GM21526 (cell line): ENCODE measurements around the gene PBX1.

Experiments used
- ATAC-seq: cut with Tn5 transposase; IDR thresholded peaks from one replicate; pipeline ENCODE4 v1.9.1; 2021; ENCODE audit warnings: moderate library complexity; ENCODE audit not compliant: unreplicated experiment, low FRiP score

Gene PBX1

DNA sequence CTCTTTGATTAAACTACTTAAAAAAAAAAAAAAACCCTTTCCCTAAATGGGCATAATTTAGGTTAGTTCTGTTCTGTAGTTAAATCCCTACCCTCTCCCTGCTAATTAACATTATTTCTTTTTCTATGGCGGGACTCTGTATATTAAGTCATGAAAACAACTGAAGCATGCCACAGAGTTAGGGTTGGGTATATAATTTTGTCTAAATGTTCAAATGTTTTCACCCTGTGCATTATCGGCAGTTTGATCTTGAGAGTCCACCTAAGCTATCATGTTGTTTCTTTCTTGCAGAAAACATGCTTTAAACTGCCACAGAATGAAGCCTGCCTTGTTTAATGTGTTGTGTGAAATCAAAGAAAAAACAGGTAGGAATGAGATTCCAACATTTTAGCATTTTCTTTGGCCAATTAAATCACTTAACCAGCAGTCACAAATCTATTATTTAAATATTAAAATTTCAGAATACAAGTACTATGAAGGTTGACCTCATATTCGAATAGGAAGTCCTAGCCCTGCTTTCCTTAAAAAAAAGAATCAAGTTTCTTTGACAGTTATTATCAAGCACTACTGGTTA, 4.0 kb downstream of the PBX1 start:
- no peak for ATAC-seq

DNA sequence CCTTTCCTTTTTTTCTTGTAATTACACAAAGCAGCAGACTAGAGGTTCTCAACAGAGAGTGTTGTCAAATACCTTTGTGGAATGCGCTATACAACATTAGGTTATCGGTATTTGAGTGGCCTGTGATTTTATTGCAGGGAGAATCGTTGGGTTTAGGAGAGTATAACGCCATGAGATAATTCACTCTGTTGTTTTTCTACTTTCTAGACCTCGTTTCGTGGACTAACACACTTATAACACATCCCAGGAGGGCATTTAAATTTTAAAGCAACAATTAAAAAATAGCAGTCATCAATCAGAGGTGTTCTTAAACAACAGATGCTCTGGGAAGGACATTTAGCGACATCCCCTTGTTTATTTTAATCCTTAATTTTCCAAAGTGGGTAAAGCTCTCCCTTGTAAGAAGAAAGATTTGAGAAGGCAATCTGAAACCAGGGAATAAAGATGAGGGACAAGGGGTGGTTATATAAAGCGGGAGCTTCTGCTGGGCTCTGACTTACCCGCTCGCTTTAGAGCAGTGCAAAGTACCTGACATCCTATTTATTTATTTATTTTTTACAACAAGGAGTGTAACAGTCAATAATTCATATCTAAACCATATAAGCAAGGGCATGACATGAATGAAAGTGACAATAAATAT, 4.9 kb downstream of the PBX1 start:
- ATAC-seq = no peak

DNA sequence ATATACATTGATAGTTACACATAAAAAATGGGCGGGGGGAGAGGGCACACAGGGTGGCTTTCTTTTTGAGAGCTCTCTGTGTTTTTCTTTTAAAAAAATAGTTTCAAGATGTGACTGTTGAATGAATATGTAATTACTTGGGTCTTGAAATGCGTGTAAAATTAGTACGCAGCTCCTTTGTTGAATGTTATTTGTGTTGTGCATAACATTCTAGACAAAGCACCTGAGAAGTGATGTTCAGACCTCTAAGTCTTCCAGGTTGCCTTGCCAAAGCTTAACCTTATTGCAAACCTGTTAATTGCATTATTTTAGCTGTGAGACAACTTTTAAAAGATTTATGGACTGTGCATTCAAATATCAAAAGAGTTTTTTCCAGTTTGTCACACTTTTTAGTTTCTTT, 5.4 kb downstream of the PBX1 start:
- ATAC-seq = no peak

GRCh38 chr1:164565357-164565756, 6.4 kb downstream of the PBX1 start:
- ATAC-seq = no peak

DNA sequence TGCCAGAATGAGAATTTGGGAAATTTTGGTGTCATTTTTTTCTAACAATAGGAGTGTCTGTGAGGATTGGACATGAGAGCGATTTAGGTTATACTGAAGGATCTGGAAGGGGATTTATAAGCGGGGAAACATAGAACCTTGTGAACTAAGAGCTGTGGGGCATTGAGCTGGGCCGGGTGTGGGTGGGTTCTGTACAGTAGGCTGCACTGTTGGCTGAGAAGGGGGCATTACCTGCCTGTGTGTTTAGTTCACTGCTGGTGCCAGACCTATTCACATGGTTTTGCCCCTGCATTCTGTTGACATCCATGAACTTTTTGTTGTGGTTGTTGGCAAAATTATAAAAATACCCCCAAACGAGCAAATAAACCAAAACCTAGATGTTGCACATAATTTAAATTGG, 8.8 kb downstream of the PBX1 start:
- ATAC-seq = no peak

- no peak for ATAC-seq
These were observed 10.3 kb downstream of the PBX1 start for GRCh38 chr1:164569241-164569640.

GRCh38 chr1:164569866-164570265, 10.9 kb downstream of the PBX1 start:
- ATAC-seq = no peak

GRCh38 chr1:164571333-164571732, 12.3 kb downstream of the PBX1 start:
- ATAC-seq = no peak

- ATAC-seq = no peak
These were observed 16.4 kb downstream of the PBX1 start for GRCh38 chr1:164575356-164575886.

- ATAC-seq = no peak
These were observed 17.6 kb downstream of the PBX1 start for GRCh38 chr1:164576291-164577271.

- no peak for ATAC-seq
These were observed 18.3 kb downstream of the PBX1 start for GRCh38 chr1:164577291-164577690.

GRCh38 chr1:164578479-164579200, 19.7 kb downstream of the PBX1 start:
- no peak for ATAC-seq

DNA sequence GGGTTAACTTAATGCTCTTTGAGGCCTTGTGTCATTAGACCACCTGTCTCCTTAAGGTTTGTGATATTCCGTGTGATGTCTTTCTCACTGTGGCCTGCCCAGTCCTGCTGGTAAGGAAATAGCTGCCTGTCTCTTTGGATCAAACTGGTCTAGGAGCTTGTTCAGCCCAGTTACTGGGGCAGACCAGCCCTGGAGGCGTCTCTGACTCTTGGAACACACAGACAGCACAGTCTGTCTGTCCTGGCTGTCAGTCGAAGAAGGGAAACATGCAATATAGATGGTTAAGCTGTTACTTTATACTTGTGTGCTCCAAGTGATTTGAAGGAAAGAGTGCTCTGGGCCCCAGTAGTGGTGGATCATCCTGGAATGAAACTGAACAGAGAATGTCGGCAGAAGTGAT, 20.4 kb downstream of the PBX1 start:
- no peak for ATAC-seq

DNA sequence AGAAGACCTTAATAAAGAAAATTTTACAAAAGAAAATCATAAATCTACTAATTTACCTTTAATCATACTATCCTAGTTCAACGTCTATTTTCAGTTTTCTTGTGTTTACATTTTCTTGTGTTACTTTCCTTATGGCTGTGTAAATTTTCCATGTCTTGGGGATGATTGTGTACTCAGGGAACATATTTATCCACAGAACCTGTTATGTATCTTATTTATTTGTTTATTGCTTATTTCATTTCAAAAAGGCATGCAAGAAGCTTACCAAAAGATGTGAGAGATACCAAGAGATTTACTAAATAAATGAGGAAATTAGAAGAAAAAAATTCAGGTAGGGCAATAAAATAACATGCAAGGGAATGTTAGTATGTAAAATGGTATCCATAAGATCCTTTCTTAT, 22.8 kb downstream of the PBX1 start:
- no peak for ATAC-seq

DNA sequence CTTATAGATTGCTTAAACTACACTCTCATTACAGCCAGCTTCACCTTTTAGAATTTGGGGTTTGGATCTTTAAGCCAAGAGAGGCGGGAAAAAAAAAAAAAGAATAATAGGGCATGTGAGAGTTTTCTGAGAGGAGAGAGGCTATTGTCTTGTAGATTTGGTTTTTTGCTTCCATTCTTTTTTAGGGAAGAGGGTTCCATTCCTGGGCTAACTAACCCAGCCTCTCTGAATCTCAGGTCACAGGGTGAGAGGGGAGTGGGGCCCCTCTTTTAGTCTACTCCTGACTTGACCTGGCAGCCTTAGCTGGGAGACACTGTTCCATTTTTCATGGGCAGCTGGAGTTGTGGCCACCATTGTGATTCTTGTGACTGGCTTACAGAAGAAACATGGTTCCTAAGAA, 24.2 kb downstream of the PBX1 start:
- no peak for ATAC-seq

DNA sequence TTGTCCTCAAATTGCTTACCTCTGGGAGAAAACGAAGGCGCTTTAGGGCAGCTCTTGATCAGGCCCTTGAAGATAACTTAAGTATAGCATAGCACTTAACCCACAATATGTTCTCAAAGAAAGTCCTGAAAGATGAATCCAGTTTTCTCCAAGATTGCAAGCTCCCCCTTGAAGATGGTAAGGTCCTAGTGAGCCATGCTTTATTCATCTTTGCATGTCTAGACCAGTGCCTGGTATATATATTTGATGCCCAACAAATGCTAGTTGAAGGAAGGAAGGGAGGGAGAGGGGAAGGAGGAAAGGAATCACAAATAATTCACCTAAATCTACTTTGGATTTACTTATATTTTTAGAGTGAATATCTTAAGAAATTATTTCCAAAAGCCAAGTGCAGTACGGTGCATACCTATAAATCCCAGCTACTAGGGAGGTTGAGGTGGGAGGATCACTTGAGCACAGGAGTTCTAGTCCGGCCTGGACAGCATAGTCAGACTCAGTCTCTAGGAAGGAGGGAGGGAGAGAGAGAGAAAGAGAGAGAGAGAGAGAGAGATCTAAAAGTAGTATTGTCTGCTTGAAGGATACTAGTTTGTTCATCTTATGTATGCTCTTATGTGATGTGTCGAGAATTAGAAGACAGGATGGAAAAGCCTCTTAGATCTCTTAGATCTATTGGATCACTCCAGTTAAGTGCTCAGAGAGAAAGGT, 25.0 kb downstream of the PBX1 start:
- no peak for ATAC-seq

DNA sequence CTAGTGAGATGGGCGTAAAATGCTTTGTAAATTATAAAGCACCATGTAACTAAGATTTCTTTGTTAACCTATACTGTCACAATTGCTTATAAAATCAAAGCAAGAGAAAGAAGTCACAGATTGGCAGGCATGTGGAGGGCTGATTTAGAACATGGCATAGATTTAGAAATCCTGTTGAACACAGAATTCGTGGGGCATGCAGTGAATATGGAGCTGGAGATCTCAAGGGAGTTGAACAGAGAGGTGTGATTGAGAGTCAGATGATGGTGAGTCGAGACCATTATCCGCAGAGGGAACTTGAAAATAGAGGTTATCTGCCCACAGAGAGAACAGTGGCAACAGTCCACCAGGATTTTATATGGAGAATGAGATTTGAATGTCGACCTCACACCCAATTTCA, 27.6 kb downstream of the PBX1 start:
- ATAC-seq = no peak

DNA sequence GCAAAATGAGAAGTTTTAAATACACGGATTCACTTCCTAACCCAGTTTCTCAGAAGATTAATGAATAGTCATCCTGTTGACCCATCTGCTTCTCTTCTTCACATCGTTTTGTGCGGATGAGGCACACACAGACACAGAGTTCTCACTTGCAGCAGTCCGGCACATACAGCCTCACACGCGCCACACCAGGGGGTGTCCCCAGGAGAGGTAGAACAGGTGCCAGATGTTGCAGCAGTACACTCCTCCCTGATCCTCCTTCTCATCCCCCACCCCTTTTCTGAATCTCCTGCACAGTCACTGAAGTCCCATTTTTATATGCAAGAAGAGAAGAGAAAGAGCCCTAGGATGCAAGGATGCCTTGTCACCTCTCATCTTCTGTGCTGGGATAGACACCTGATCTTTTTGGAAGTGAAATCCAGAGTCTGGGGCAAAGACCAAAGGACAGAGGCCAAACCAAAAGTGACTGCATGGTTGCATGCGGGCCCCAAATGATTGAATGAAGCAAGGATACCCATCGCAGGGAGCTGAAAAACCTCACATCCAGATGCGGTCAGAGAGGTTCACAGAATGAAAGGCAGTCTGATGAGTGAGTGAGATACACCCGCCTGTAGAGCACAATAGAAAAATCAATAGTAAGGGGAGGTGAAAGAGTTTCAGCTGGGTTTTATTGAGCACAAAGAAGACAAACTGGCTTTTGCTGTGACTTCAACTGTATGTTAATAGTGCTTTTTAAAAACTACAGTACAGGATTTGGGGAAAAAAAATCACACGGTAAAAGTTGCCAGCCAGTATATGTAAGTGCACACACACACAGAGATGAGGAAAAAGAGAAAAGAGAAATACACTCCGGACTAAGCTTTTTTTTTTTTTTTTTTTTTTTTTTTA, 28.9 kb downstream of the PBX1 start:
- no peak for ATAC-seq
